Measurements from ENCODE around the gene ARHGAP40. TPM values are rescaled to one million over a fixed set of nuclear protein-coding genes. Genes with fewer than 3 reads are reported as not detected.
A peak's percentile ranks its signal among the peaks of the same experiment; 100 is the strongest.

ARHGAP40 gene
- total and polyA plus RNA-seq, 2 of the 13 experiments (the other 11 are each of a cell fraction or from before 2014, with no cell fraction given), result 0.75 to 2.1 TPM

DNA sequence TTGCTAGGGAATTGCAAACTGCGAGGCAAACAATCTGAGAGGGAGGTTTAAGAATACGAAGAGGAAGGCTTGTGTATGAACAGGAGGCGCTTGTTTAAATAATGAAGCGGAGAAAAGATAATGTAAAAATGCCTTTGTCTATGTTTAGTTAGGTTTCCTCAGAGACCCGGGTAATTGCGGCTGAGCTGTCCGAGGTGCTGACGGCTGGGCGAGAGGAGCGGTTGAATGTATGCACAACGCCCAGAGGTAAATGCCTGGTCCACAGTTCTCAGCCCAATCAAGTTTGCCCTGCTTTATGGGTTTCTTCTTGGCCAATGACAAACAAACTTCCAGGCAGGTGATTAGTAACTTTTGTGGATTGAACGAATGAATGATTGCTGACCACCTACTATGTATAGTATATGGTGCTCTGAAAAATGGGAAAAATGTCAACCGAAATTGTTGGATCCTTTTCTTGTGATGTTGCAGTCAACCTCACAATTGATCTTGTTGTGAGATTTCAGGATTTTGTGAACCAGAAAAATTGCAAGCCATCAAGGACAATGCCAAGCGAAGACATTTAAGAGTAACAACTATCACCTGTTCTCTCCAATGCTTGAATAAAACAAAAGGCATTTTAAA is 84.4 kb downstream of the ARHGAP40 start (continued):
- TF ChIP-seq, protein P1, sequence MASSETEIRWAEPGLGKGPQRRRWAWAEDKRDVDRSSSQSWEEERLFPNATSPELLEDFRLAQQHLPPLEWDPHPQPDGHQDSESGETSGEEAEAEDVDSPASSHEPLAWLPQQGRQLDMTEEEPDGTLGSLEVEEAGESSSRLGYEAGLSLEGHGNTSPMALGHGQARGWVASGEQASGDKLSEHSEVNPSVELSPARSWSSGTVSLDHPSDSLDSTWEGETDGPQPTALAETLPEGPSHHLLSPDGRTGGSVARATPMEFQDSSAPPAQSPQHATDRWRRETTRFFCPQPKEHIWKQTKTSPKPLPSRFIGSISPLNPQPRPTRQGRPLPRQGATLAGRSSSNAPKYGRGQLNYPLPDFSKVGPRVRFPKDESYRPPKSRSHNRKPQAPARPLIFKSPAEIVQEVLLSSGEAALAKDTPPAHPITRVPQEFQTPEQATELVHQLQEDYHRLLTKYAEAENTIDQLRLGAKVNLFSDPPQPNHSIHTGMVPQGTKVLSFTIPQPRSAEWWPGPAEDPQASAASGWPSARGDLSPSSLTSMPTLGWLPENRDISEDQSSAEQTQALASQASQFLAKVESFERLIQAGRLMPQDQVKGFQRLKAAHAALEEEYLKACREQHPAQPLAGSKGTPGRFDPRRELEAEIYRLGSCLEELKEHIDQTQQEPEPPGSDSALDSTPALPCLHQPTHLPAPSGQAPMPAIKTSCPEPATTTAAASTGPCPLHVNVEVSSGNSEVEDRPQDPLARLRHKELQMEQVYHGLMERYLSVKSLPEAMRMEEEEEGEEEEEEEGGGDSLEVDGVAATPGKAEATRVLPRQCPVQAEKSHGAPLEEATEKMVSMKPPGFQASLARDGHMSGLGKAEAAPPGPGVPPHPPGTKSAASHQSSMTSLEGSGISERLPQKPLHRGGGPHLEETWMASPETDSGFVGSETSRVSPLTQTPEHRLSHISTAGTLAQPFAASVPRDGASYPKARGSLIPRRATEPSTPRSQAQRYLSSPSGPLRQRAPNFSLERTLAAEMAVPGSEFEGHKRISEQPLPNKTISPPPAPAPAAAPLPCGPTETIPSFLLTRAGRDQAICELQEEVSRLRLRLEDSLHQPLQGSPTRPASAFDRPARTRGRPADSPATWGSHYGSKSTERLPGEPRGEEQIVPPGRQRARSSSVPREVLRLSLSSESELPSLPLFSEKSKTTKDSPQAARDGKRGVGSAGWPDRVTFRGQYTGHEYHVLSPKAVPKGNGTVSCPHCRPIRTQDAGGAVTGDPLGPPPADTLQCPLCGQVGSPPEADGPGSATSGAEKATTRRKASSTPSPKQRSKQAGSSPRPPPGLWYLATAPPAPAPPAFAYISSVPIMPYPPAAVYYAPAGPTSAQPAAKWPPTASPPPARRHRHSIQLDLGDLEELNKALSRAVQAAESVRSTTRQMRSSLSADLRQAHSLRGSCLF (CRISPR knock-in tag; IDR thresholded peaks at IDR 0.05; ENCODE audit: borderline replicate concordance), result peak; percentile 97; the same call in 1 of the 2 replicates
- TF ChIP-seq TMF1 (CRISPR knock-in tag; IDR thresholded peaks at IDR 0.05; ENCODE audit: low read depth) (peak; percentile 87; the same call in 1 of the 2 replicates), PCBP2 (optimal IDR thresholded peaks at IDR 0.05; ENCODE audit: low read depth, low read length, poor library complexity, severe bottlenecking) (no peak), SCMH1 (CRISPR knock-in tag; IDR thresholded peaks at IDR 0.05; ENCODE audit: borderline replicate concordance) (no peak), CBFB (CRISPR knock-in tag; IDR thresholded peaks at IDR 0.05) (peak; percentile 73), SMAD1 (CRISPR knock-in tag; IDR thresholded peaks at IDR 0.05; ENCODE audit: borderline replicate concordance, low read depth) (no peak), ZNF367 (CRISPR knock-in tag; IDR thresholded peaks at IDR 0.05; ENCODE audit: borderline replicate concordance) (peak; percentile 73; the same call in 1 of the 2 replicates), SMAD9 (CRISPR knock-in tag; IDR thresholded peaks at IDR 0.05) (peak; percentile 82; the same call in 1 of the 2 replicates), ESRRA (CRISPR knock-in tag; IDR thresholded peaks at IDR 0.05; ENCODE audit: low read depth) (no peak), KAT8 (CRISPR knock-in tag; IDR thresholded peaks at IDR 0.05) (peak; percentile 87), PPARG (CRISPR knock-in tag; conservative IDR thresholded peaks at IDR 0.05) (peak; percentile 74; the same call in 1 of the 2 replicates)
- TF ChIP-seq, protein P2, sequence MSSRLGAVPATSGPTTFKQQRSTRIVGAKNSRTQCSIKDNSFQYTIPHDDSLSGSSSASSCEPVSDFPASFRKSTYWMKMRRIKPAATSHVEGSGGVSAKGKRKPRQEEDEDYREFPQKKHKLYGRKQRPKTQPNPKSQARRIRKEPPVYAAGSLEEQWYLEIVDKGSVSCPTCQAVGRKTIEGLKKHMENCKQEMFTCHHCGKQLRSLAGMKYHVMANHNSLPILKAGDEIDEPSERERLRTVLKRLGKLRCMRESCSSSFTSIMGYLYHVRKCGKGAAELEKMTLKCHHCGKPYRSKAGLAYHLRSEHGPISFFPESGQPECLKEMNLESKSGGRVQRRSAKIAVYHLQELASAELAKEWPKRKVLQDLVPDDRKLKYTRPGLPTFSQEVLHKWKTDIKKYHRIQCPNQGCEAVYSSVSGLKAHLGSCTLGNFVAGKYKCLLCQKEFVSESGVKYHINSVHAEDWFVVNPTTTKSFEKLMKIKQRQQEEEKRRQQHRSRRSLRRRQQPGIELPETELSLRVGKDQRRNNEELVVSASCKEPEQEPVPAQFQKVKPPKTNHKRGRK (CRISPR knock-in tag; IDR thresholded peaks at IDR 0.05), result no peak
- TF ChIP-seq, protein P3, sequence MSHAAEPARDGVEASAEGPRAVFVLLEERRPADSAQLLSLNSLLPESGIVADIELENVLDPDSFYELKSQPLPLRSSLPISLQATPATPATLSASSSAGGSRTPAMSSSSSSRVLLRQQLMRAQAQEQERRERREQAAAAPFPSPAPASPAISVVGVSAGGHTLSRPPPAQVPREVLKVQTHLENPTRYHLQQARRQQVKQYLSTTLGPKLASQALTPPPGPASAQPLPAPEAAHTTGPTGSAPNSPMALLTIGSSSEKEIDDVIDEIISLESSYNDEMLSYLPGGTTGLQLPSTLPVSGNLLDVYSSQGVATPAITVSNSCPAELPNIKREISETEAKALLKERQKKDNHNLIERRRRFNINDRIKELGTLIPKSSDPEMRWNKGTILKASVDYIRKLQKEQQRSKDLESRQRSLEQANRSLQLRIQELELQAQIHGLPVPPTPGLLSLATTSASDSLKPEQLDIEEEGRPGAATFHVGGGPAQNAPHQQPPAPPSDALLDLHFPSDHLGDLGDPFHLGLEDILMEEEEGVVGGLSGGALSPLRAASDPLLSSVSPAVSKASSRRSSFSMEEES (CRISPR knock-in tag; IDR thresholded peaks at IDR 0.05), result peak; percentile 93
- TF ChIP-seq, protein P4, sequence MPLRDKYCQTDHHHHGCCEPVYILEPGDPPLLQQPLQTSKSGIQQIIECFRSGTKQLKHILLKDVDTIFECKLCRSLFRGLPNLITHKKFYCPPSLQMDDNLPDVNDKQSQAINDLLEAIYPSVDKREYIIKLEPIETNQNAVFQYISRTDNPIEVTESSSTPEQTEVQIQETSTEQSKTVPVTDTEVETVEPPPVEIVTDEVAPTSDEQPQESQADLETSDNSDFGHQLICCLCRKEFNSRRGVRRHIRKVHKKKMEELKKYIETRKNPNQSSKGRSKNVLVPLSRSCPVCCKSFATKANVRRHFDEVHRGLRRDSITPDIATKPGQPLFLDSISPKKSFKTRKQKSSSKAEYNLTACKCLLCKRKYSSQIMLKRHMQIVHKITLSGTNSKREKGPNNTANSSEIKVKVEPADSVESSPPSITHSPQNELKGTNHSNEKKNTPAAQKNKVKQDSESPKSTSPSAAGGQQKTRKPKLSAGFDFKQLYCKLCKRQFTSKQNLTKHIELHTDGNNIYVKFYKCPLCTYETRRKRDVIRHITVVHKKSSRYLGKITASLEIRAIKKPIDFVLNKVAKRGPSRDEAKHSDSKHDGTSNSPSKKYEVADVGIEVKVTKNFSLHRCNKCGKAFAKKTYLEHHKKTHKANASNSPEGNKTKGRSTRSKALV (CRISPR knock-in tag; IDR thresholded peaks at IDR 0.05), result peak; percentile 89; the same call in 1 of the 2 replicates
- TF ChIP-seq, protein P5, sequence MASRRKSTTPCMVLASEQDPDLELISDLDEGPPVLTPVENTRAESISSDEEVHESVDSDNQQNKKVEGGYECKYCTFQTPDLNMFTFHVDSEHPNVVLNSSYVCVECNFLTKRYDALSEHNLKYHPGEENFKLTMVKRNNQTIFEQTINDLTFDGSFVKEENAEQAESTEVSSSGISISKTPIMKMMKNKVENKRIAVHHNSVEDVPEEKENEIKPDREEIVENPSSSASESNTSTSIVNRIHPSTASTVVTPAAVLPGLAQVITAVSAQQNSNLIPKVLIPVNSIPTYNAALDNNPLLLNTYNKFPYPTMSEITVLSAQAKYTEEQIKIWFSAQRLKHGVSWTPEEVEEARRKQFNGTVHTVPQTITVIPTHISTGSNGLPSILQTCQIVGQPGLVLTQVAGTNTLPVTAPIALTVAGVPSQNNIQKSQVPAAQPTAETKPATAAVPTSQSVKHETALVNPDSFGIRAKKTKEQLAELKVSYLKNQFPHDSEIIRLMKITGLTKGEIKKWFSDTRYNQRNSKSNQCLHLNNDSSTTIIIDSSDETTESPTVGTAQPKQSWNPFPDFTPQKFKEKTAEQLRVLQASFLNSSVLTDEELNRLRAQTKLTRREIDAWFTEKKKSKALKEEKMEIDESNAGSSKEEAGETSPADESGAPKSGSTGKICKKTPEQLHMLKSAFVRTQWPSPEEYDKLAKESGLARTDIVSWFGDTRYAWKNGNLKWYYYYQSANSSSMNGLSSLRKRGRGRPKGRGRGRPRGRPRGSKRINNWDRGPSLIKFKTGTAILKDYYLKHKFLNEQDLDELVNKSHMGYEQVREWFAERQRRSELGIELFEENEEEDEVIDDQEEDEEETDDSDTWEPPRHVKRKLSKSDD (CRISPR knock-in tag; IDR thresholded peaks at IDR 0.05; ENCODE audit: low read depth), result peak; percentile 86
